KMS-11 (cell line): Measurements from ENCODE around the gene NKX6-1.

Experiments
- H2AFZ ChIP-seq: fragments of 200-600 bp; sonication (generic); 2 replicates; pipeline ENCODE4 v1.6.1; 2016; ENCODE audit warnings: antibody characterized with exemption, mixed run types, low read depth
- H3K27ac ChIP-seq: fragments of 200-600 bp; sonication (generic); 2 replicates; pipeline ENCODE4 v1.6.1; 2016; ENCODE audit warnings: mild to moderate bottlenecking, mixed run types
- H3K27me3 ChIP-seq: fragments of 200-600 bp; sonication (generic); 2 replicates; pipeline ENCODE4 v1.6.1; 2017; ENCODE audit warnings: mild to moderate bottlenecking, low read depth, mixed run types, moderate library complexity; ENCODE audit not compliant: insufficient read depth
- H3K36me3 ChIP-seq: fragments of 200-600 bp; sonication (generic); 2 replicates; pipeline ENCODE4 v1.6.1; 2017; ENCODE audit warnings: mild to moderate bottlenecking, mixed run types; ENCODE audit not compliant: insufficient read depth
- H3K4me1 ChIP-seq: fragments of 200-600 bp; sonication (generic); 2 replicates; pipeline ENCODE4 v1.6.1; 2016; ENCODE audit warnings: mild to moderate bottlenecking, low read depth, mixed run types; ENCODE audit not compliant: poor library complexity, severe bottlenecking
- H3K4me2 ChIP-seq: fragments of 200-600 bp; sonication (generic); 2 replicates; pipeline ENCODE4 v1.7.0; 2016; ENCODE audit warnings: mild to moderate bottlenecking, mixed run types
- H3K4me3 ChIP-seq: fragments of 200-600 bp; sonication (generic); IDR thresholded peaks from 2 replicates; pipeline ENCODE4 v1.6.1; 2017; ENCODE audit warnings: low read depth, low read length, mixed read lengths; ENCODE audit not compliant: insufficient read depth
- H3K79me2 ChIP-seq: fragments of 200-600 bp; sonication (generic); 2 replicates; pipeline ENCODE4 v1.6.1; 2016; ENCODE audit warnings: low read depth, mixed run types; ENCODE audit not compliant: insufficient read depth
- H3K9ac ChIP-seq: fragments of 200-600 bp; sonication (generic); 2 replicates; pipeline ENCODE4 v1.6.1; 2016; ENCODE audit warnings: mild to moderate bottlenecking, mixed run types
- H4K20me1 ChIP-seq: fragments of 200-600 bp; sonication (generic); 2 replicates; pipeline ENCODE4 v1.6.1; 2016; ENCODE audit warnings: mild to moderate bottlenecking, mixed run types; ENCODE audit not compliant: insufficient read depth
- CTCF ChIP-seq: fragments of 200-600 bp; sonication (generic); conservative IDR thresholded peaks from 2 replicates; pipeline ENCODE4 v1.6.1; 2017; ENCODE audit warnings: low read depth, mild to moderate bottlenecking, antibody characterized with exemption, low read length, moderate library complexity, mixed read lengths

The NKX6-1 gene

DNA sequence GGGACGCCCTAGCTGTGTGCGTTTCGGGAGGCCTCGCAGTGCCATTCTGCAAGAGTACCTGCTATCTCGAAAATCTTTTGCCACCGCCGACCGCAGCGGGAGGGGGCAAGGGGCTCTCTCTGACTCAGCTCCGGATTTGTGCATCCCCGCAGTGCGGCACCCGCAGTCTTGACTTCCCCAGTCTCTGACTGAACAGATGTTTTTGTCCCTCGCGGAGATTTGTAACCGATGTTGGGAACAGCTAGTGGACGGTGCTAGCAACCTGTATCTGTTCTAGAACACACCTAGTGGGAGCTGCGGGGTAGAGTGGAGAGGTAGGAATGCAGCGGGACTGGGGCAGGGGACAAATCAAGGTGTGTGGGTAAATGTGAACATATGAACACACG, 17.2 kb downstream of the NKX6-1 start:
- Histone ChIP-seq H3K79me2 (no peaks in the 10 kb centered on the region), H3K4me1 (peaks cover 6% of the 10 kb centered on the region), H3K4me2 (no peak overlapping the region), H4K20me1 (no peaks in the 10 kb centered on the region), H2AFZ (no peak overlapping the region), H3K27me3 (no peaks in the 10 kb centered on the region), H3K4me3 (no peak overlapping the region), H3K9ac (no peak overlapping the region), H3K36me3 (no peaks in the 10 kb centered on the region), H3K27ac (no peak overlapping the region)
- TF ChIP-seq CTCF, result no peak

GRCh38 chr4:84481077-84481859, 17.8 kb downstream of the NKX6-1 start:
- peaks cover 6% of the 10 kb centered on the region for H3K4me1 ChIP-seq
- no peaks in the 10 kb centered on the region for H4K20me1 ChIP-seq
- H3K4me2 ChIP-seq, result no peak overlapping the region
- no peak overlapping the region for H3K9ac ChIP-seq
- no peak overlapping the region for H3K4me3 ChIP-seq
- no peaks in the 10 kb centered on the region for H3K36me3 ChIP-seq
- H2AFZ ChIP-seq, result no peak overlapping the region
- TF ChIP-seq CTCF, result no peak
- H3K79me2 ChIP-seq, result no peaks in the 10 kb centered on the region
- no peak overlapping the region for H3K27ac ChIP-seq
- H3K27me3 ChIP-seq, result no peaks in the 10 kb centered on the region

GRCh38 chr4:84480082-84480481, 19.0 kb downstream of the NKX6-1 start:
- Histone ChIP-seq H3K9ac (no peak overlapping the region), H2AFZ (no peak overlapping the region), H3K4me3 (no peak overlapping the region), H4K20me1 (no peaks in the 10 kb centered on the region), H3K4me2 (no peak overlapping the region), H3K36me3 (no peaks in the 10 kb centered on the region), H3K79me2 (no peaks in the 10 kb centered on the region), H3K4me1 (peaks cover 6% of the 10 kb centered on the region), H3K27ac (no peak overlapping the region), H3K27me3 (no peaks in the 10 kb centered on the region)
- TF ChIP-seq CTCF, result no peak

DNA sequence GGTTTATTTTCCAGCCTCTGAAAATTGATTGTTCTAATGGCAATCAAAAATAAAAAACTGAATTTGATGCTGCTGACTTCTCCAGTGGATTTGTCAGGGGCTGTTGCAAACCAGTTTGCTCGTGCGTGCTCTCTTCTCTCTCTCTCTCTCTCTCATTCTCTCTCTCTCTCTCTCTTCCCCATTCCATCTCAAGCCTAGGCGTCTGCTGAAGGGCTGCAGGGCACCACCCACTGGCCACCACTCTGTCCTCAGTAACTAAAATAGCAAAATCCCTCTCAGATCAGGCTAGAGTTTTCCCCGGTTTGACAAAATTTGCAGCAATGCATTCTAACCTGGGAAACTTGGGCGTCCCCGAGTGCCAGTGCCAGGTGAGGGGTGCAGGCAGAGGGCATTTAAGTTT, 19.4 kb downstream of the NKX6-1 start:
- Histone ChIP-seq H3K36me3 (no peaks in the 10 kb centered on the region), H4K20me1 (no peaks in the 10 kb centered on the region), H3K9ac (no peak overlapping the region), H3K27ac (no peak overlapping the region), H3K79me2 (no peaks in the 10 kb centered on the region), H3K4me2 (no peak overlapping the region), H3K27me3 (no peaks in the 10 kb centered on the region), H3K4me3 (no peak overlapping the region), H2AFZ (no peak overlapping the region), H3K4me1 (peaks cover 6% of the 10 kb centered on the region)
- TF ChIP-seq CTCF, result no peak
